Measurements from ENCODE around the gene FILIP1L. TPM values are rescaled to one million over a fixed set of nuclear protein-coding genes. Genes with fewer than 3 reads are reported as not detected.

Gene FILIP1L
- total RNA-seq, 2 experiments from 2014 or later, result not detected

- Histone ChIP-seq H3K4me1 (ENCODE audit: insufficient read depth, low read length, poor library complexity, severe bottlenecking) (no peaks in the 10 kb centered on the region), H3K4me2 (ENCODE audit: low read length) (no peak overlapping the region), H3K9me2 (ENCODE audit: insufficient read depth, low read length) (no peaks in the 10 kb centered on the region), H4K20me1 (ENCODE audit: insufficient read depth, low read length) (no peaks in the 10 kb centered on the region), H3K79me2 (ENCODE audit: insufficient read depth, low read depth, low read length) (0 out of 2 replicates have a peak, but pooled peaks cover 4% of the 10 kb centered on the region), H3K9me3 (ENCODE audit: low read length) (peaks cover 9% of the 10 kb centered on the region; the same call in 1 of the 2 replicates), H3K27ac (ENCODE audit: low read depth, low read length, poor library complexity, severe bottlenecking) (no peak overlapping the region), H2AFZ (ENCODE audit: low read length) (no peak overlapping the region), H3K36me3 (ENCODE audit: insufficient read depth, low read length) (no peaks in the 10 kb centered on the region), H3K4me3 (ENCODE audit: low read depth, low read length, poor library complexity, severe bottlenecking) (no peak overlapping the region)
- ChIA-PET CTCF (ENCODE audit: unreplicated experiment) (no interaction called here), POLR2A (no interaction called here)
- no peak for DNase-seq (ENCODE audit: low spot score)
- no TSS peak for BruUV-seq (replicated peaks)
- TF ChIP-seq EZH2phosphoT487 (IDR thresholded peaks at IDR 0.05; ENCODE audit: borderline replicate concordance, low read depth, low read length) (no peak), CTCF (conservative IDR thresholded peaks at IDR 0.05; ENCODE audit: low read length) (no peak)
- intact Hi-C loops (cut with micrococcal nuclease; ENCODE audit: unreplicated experiment), result no loop called here
Measured at GRCh38 chr3:99990179-99990578, 124.1 kb downstream of the FILIP1L start.

- CTCF ChIA-PET (ENCODE audit: unreplicated experiment), result no interaction called here
- no peak for TF ChIP-seq CTCF (conservative IDR thresholded peaks at IDR 0.05; ENCODE audit: low read length)
- no peak for TF ChIP-seq EZH2phosphoT487 (IDR thresholded peaks at IDR 0.05; ENCODE audit: borderline replicate concordance, low read depth, low read length)
- H3K36me3 ChIP-seq (ENCODE audit: insufficient read depth, low read length), result no peaks in the 10 kb centered on the region
Measured at GRCh38 chr3:99984668-99985067, 129.6 kb downstream of the FILIP1L start.

GRCh38 chr3:99984139-99984538 lies 130.2 kb downstream of the FILIP1L start:
- Histone ChIP-seq H3K4me2 (ENCODE audit: low read length) (no peak overlapping the region), H3K4me1 (ENCODE audit: insufficient read depth, low read length, poor library complexity, severe bottlenecking) (no peaks in the 10 kb centered on the region), H3K79me2 (ENCODE audit: insufficient read depth, low read depth, low read length) (no peaks in the 10 kb centered on the region), H3K4me3 (ENCODE audit: low read depth, low read length, poor library complexity, severe bottlenecking) (no peak overlapping the region), H3K36me3 (ENCODE audit: insufficient read depth, low read length) (no peaks in the 10 kb centered on the region), H2AFZ (ENCODE audit: low read length) (no peak overlapping the region), H3K9me3 (ENCODE audit: low read length) (no peaks in the 10 kb centered on the region), H3K27ac (ENCODE audit: low read depth, low read length, poor library complexity, severe bottlenecking) (no peak overlapping the region), H4K20me1 (ENCODE audit: insufficient read depth, low read length) (no peaks in the 10 kb centered on the region), H3K9me2 (ENCODE audit: insufficient read depth, low read length) (no peaks in the 10 kb centered on the region)
- TF ChIP-seq CTCF (conservative IDR thresholded peaks at IDR 0.05; ENCODE audit: low read length) (no peak), EZH2phosphoT487 (IDR thresholded peaks at IDR 0.05; ENCODE audit: borderline replicate concordance, low read depth, low read length) (no peak)
- intact Hi-C loops (cut with micrococcal nuclease; ENCODE audit: unreplicated experiment), result no loop called here
- CTCF ChIA-PET (ENCODE audit: unreplicated experiment), result no interaction called here
- POLR2A ChIA-PET, result no interaction called here
- no TSS peak for BruUV-seq (replicated peaks)
- DNase-seq (ENCODE audit: low spot score), result no peak

More at GRCh38 chr3:99984668-99985067, 129.6 kb downstream of the FILIP1L start:
- no peaks in the 10 kb centered on the region for H4K20me1 ChIP-seq (ENCODE audit: insufficient read depth, low read length)
- no peak overlapping the region for H2AFZ ChIP-seq (ENCODE audit: low read length)
- no peaks in the 10 kb centered on the region for H3K9me2 ChIP-seq (ENCODE audit: insufficient read depth, low read length)
- no peak overlapping the region for H3K4me2 ChIP-seq (ENCODE audit: low read length)
- no peak for DNase-seq (ENCODE audit: low spot score)
- H3K27ac ChIP-seq (ENCODE audit: low read depth, low read length, poor library complexity, severe bottlenecking), result no peak overlapping the region
- H3K4me3 ChIP-seq (ENCODE audit: low read depth, low read length, poor library complexity, severe bottlenecking), result no peak overlapping the region
- H3K4me1 ChIP-seq (ENCODE audit: insufficient read depth, low read length, poor library complexity, severe bottlenecking), result no peaks in the 10 kb centered on the region
- BruUV-seq (replicated peaks), result no TSS peak
- no peaks in the 10 kb centered on the region for H3K9me3 ChIP-seq (ENCODE audit: low read length)
- intact Hi-C loops (cut with micrococcal nuclease; ENCODE audit: unreplicated experiment), result no loop called here
- no peaks in the 10 kb centered on the region for H3K79me2 ChIP-seq (ENCODE audit: insufficient read depth, low read depth, low read length)
- POLR2A ChIA-PET, result no interaction called here
